HL-60 (cell line): ENCODE results near the gene ROPN1L.
A peak's percentile ranks its signal among the peaks of the same experiment; 100 is the strongest.

Source experiments
- DNase-seq, 2 experiments: peaks; one replicate each; pipeline ENCODE4 v3.0.0-alpha.2; 2010 to 2020; ENCODE audit warnings: low read depth in 1 of 2, low spot score in 1 of 2
- H3K27ac ChIP-seq: fragments of 250-450 bp; sonication (Bioruptor Pico); replicated peaks from 2 replicates; pipeline ENCODE4 v1.5.1; 2020; ENCODE audit warnings: mild to moderate bottlenecking, moderate library complexity
- H3K27me3 ChIP-seq: fragments of 250-450 bp; sonication (Bioruptor Pico); 2 replicates; pipeline ENCODE4 v1.5.1; 2021; ENCODE audit warnings: mild to moderate bottlenecking, moderate library complexity; ENCODE audit not compliant: insufficient read depth, poor library complexity, severe bottlenecking
- H3K4me3 ChIP-seq: replicated peaks from 2 replicates; pipeline ENCODE4 v1.5.1; 2011; ENCODE audit warnings: mild to moderate bottlenecking, control low read depth, low read length; ENCODE audit not compliant: insufficient read depth
- CTCF ChIP-seq: IDR thresholded peaks from one replicate; pipeline ENCODE4 v1.5.1; 2011; ENCODE audit warnings: low read length, control low read depth, inconsistent platforms; ENCODE audit not compliant: insufficient read depth
- GABPA ChIP-seq: IDR thresholded peaks from 2 replicates; pipeline ENCODE4 v1.6.1; 2012; ENCODE audit warnings: low read depth
- POLR2AphosphoS5 ChIP-seq: IDR thresholded peaks from 2 replicates; pipeline ENCODE4 v1.6.1; 2012; ENCODE audit warnings: low read depth
- REST ChIP-seq: IDR thresholded peaks from 2 replicates; pipeline ENCODE4 v1.6.1; 2012; ENCODE audit warnings: low read depth; ENCODE audit not compliant: insufficient replicate concordance
- SPI1 ChIP-seq: IDR thresholded peaks from 2 replicates; pipeline ENCODE4 v1.6.1; 2012; ENCODE audit warnings: low read depth, mild to moderate bottlenecking, borderline replicate concordance

ROPN1L gene

GRCh38 chr5:10409504-10409903, 32.2 kb upstream of the ROPN1L start:
- Histone ChIP-seq H3K27me3 (no peaks in the 10 kb centered on the region), H3K27ac (no peak overlapping the region; the same call in 1 of the 2 replicates), H3K4me3 (no peak overlapping the region)
- peak; percentile 82; the same call in 1 of the 2 replicates for TF ChIP-seq SPI1
- TF ChIP-seq CTCF = no peak
- peak in 1 of 2 experiments; percentile 48 for DNase-seq

- Histone ChIP-seq H3K27ac (no peak overlapping the region), H3K4me3 (no peak overlapping the region), H3K27me3 (no peaks in the 10 kb centered on the region)
- DNase-seq = no peak
- TF ChIP-seq GABPA = no peak
- no peak for TF ChIP-seq REST
- no peak for TF ChIP-seq SPI1
- TF ChIP-seq POLR2AphosphoS5 = no peak
- TF ChIP-seq CTCF = no peak
These were observed 31.0 kb upstream of the ROPN1L start for GRCh38 chr5:10410662-10411061.

GRCh38 chr5:10411336-10411735, 30.3 kb upstream of the ROPN1L start:
- H3K27me3 ChIP-seq = no peaks in the 10 kb centered on the region
- no peak for TF ChIP-seq REST
- no peak for TF ChIP-seq CTCF
- TF ChIP-seq POLR2AphosphoS5 = no peak
- no peak for TF ChIP-seq GABPA
- no peak for TF ChIP-seq SPI1
- no peak overlapping the region for H3K27ac ChIP-seq
- DNase-seq = no peak
- no peak overlapping the region for H3K4me3 ChIP-seq

GRCh38 chr5:10416868-10417267, 24.8 kb upstream of the ROPN1L start:
- Histone ChIP-seq H3K4me3 (no peak overlapping the region), H3K27me3 (no peaks in the 10 kb centered on the region), H3K27ac (no peak overlapping the region)
- DNase-seq = no peak
- TF ChIP-seq REST (no peak), CTCF (no peak), SPI1 (no peak), POLR2AphosphoS5 (no peak), GABPA (no peak)
